GM19395 (cell line): Measurements from ENCODE around the gene EFS.

Experiments used
- ATAC-seq: cut with Tn5 transposase; IDR thresholded peaks from one replicate; pipeline ENCODE4 v1.9.1; 2021; ENCODE audit warnings: mild to moderate bottlenecking, moderate library complexity; ENCODE audit not compliant: unreplicated experiment

Gene EFS

GRCh38 chr14:23359722-23360447 lies 5.1 kb downstream of the EFS start:
- ATAC-seq: no peak

- no peak for ATAC-seq
These were observed 5.8 kb downstream of the EFS start for GRCh38 chr14:23359167-23359626.

GRCh38 chr14:23358553-23359166 lies 6.3 kb downstream of the EFS start:
- no peak for ATAC-seq

GRCh38 chr14:23358042-23358441 lies 6.9 kb downstream of the EFS start:
- ATAC-seq: no peak

- ATAC-seq: no peak
These were observed 7.7 kb downstream of the EFS start for GRCh38 chr14:23357261-23357660.

- no peak for ATAC-seq
These were observed 8.3 kb downstream of the EFS start for GRCh38 chr14:23356662-23357061.

- ATAC-seq: no peak
These were observed 9.0 kb downstream of the EFS start for GRCh38 chr14:23355871-23356435.

GRCh38 chr14:23354990-23355389 lies 10.0 kb downstream of the EFS start:
- ATAC-seq: no peak

- ATAC-seq: no peak
These were observed 11.6 kb downstream of the EFS start for GRCh38 chr14:23353433-23353780.

GRCh38 chr14:23352506-23353432 lies 12.2 kb downstream of the EFS start, which contains the start of gene SLC22A17:
SLC22A17 (minus strand) TSS chr14:23352887.
- ATAC-seq: no peak

GRCh38 chr14:23351681-23352505 lies 13.1 kb downstream of the EFS start:
- ATAC-seq: no peak

- ATAC-seq: no peak
These were observed 15.7 kb downstream of the EFS start for GRCh38 chr14:23349156-23349845.

GRCh38 chr14:23348297-23348655 lies 16.7 kb downstream of the EFS start:
- no peak for ATAC-seq

- ATAC-seq: no peak
These were observed 17.3 kb downstream of the EFS start for GRCh38 chr14:23347406-23348296.

GRCh38 chr14:23346693-23347405 lies 18.1 kb downstream of the EFS start:
- no peak for ATAC-seq

GRCh38 chr14:23345987-23346692 lies 18.8 kb downstream of the EFS start:
- ATAC-seq: no peak

- ATAC-seq: no peak
These were observed 20.5 kb downstream of the EFS start for GRCh38 chr14:23344481-23344880.
